RWPE2 (cell line): ENCODE data around the gene ERCC8.
"Not testable (repeated sequence)": the region's sequence is repeated elsewhere in the genome, so short reads cannot be mapped to it uniquely, and the experiment has no call there.

Experiments
- ATAC-seq: fragments of 200-7000 bp; cut with Tn5 transposase; 3 replicates; pipeline ENCODE4 v1.9.1; 2021; ENCODE audit warnings: low read depth
- DNase-seq: peaks from one replicate; pipeline ENCODE4 v3.0.0-alpha.2; 2020; ENCODE audit warnings: low spot score
- H3K27ac ChIP-seq: fragments of 450-650 bp; 2 replicates; pipeline ENCODE4 v1.5.1; 2017; ENCODE audit warnings: mild to moderate bottlenecking; ENCODE audit not compliant: poor library complexity, severe bottlenecking
- H3K27me3 ChIP-seq: fragments of 250-450 bp; sonication (Bioruptor Pico); 2 replicates; pipeline ENCODE4 v1.5.1; 2021; ENCODE audit warnings: mild to moderate bottlenecking, moderate library complexity; ENCODE audit not compliant: insufficient read depth, poor library complexity, severe bottlenecking
- H3K36me3 ChIP-seq: fragments of 250-450 bp; sonication (Bioruptor Pico); 2 replicates; pipeline ENCODE4 v1.5.1; 2020; ENCODE audit warnings: low read depth, mild to moderate bottlenecking, moderate library complexity
- H3K4me1 ChIP-seq: fragments of 250-450 bp; sonication (Bioruptor Pico); 2 replicates; pipeline ENCODE4 v1.5.1; 2021; ENCODE audit warnings: mild to moderate bottlenecking, moderate library complexity; ENCODE audit not compliant: insufficient read depth, poor library complexity, severe bottlenecking
- H3K4me3 ChIP-seq: fragments of 250-450 bp; sonication (Bioruptor Pico); 2 replicates; pipeline ENCODE4 v1.5.1; 2021; ENCODE audit warnings: mild to moderate bottlenecking, moderate library complexity; ENCODE audit not compliant: severe bottlenecking
- H3K9me3 ChIP-seq: fragments of 250-450 bp; sonication (Bioruptor Pico); 2 replicates; pipeline ENCODE4 v1.5.1; 2021; ENCODE audit warnings: mild to moderate bottlenecking, moderate library complexity; ENCODE audit not compliant: severe bottlenecking
- CTCF ChIP-seq: fragments of 450-650 bp; IDR thresholded peaks from one replicate; pipeline ENCODE4 v1.5.1; 2017; ENCODE audit warnings: mild to moderate bottlenecking, moderate library complexity; ENCODE audit not compliant: poor library complexity, severe bottlenecking

Gene ERCC8

GRCh38 chr5:60887096-60887495 lies 57.8 kb downstream of the ERCC8 start:
- TF ChIP-seq CTCF: no peak
- Histone ChIP-seq H3K27ac (no peak overlapping the region), H3K4me3 (no peak overlapping the region), H3K4me1 (no peaks in the 10 kb centered on the region), H3K27me3 (no peaks in the 10 kb centered on the region), H3K9me3 (peaks cover under 1% of the 10 kb centered on the region), H3K36me3 (peaks cover 15% of the 10 kb centered on the region)
- DNase-seq (no peak), ATAC-seq (no peak)

- Histone ChIP-seq H3K27ac (no peak overlapping the region), H3K36me3 (peaks cover 18% of the 10 kb centered on the region), H3K27me3 (no peaks in the 10 kb centered on the region), H3K4me3 (no peak overlapping the region), H3K9me3 (peaks cover 3% of the 10 kb centered on the region), H3K4me1 (no peaks in the 10 kb centered on the region)
- DNase-seq (no peak), ATAC-seq (no peak)
- TF ChIP-seq CTCF: no peak
These were observed 58.7 kb downstream of the ERCC8 start for GRCh38 chr5:60886158-60886557.

GRCh38 chr5:60883229-60883628 lies 61.6 kb downstream of the ERCC8 start:
- H3K9me3 ChIP-seq: peaks cover 4% of the 10 kb centered on the region

GRCh38 chr5:60872892-60873291 lies 72.0 kb downstream of the ERCC8 start:
- DNase-seq (no peak), ATAC-seq (no peak)
- Histone ChIP-seq H3K4me3 (no peak overlapping the region), H3K4me1 (no peaks in the 10 kb centered on the region), H3K27ac (no peak overlapping the region), H3K9me3 (peaks cover 5% of the 10 kb centered on the region), H3K36me3 (no peaks in the 10 kb centered on the region), H3K27me3 (no peaks in the 10 kb centered on the region)
- TF ChIP-seq CTCF: no peak

More at GRCh38 chr5:60883229-60883628, 61.6 kb downstream of the ERCC8 start:
- Histone ChIP-seq H3K36me3 (peaks cover 9% of the 10 kb centered on the region), H3K27ac (no peak overlapping the region), H3K27me3 (no peaks in the 10 kb centered on the region), H3K4me1 (no peaks in the 10 kb centered on the region), H3K4me3 (no peak overlapping the region)
- no peak for ATAC-seq
- peak; percentile 70 for TF ChIP-seq CTCF
- DNase-seq: no peak

- no peak overlapping the region for H3K27ac ChIP-seq
- TF ChIP-seq CTCF: no peak
- no peaks in the 10 kb centered on the region for H3K36me3 ChIP-seq
- no peak overlapping the region for H3K4me3 ChIP-seq
- H3K4me1 ChIP-seq: no peaks in the 10 kb centered on the region
- H3K27me3 ChIP-seq: no peaks in the 10 kb centered on the region
- DNase-seq (no peak), ATAC-seq (no peak)
- peaks cover 5% of the 10 kb centered on the region for H3K9me3 ChIP-seq
These were observed 74.0 kb downstream of the ERCC8 start for GRCh38 chr5:60870857-60871256.

GRCh38 chr5:60860572-60860971 lies 84.3 kb downstream of the ERCC8 start:
- not testable (repeated sequence) for H3K36me3 ChIP-seq, H3K9me3 ChIP-seq, H3K4me1 ChIP-seq, H3K4me3 ChIP-seq, ATAC-seq, DNase-seq, H3K27ac ChIP-seq, H3K27me3 ChIP-seq
